ENCODE measurements around the gene RTP1.

DNA sequence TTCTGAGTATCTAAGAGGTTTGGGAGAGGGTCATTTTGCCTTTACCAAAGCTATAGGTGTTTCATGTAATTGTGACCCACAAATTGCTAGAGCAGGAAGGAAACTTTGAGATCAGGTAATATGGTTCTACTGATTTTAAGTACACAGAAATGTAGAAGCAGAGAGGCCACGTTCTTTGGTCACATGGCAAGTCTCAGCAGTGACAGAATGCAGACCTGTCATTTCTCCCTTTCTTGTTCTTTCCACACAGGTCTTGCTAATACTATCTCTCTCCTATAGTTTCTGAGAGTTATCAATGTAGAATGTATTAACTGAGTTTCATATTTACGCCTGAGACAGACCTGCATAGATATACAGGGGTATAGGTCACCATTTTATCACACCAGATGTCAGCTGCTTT, 10.9 kb upstream of the RTP1 start:
- TF ChIP-seq YY1 (IDR thresholded peaks at IDR 0.05; ENCODE audit: extremely low read depth, insufficient replicate concordance, low read depth, low read length) (no peak), POLR2A (IDR thresholded peaks at IDR 0.05; ENCODE audit: borderline replicate concordance, extremely low read depth, insufficient read depth, insufficient read length) (no peak), RAD21 (IDR thresholded peaks at IDR 0.05; ENCODE audit: low read depth) (no peak), EZH2 (IDR thresholded peaks at IDR 0.05) (no peak)
